ENCODE data around the gene OR6S1. TPM values are rescaled to one million over a fixed set of nuclear protein-coding genes. Genes with fewer than 3 reads are reported as not detected.

OR6S1 gene
- total and polyA plus RNA-seq, 2 experiments from 2014 or later = not detected

- Histone ChIP-seq H3K9me2 (ENCODE audit: insufficient read depth) (no peaks in the 10 kb centered on the region), H3K4me3 (no peak overlapping the region), H3K79me2 (replicated peaks; ENCODE audit: insufficient read depth) (no peaks in the 10 kb centered on the region), H4K20me1 (replicated peaks; ENCODE audit: insufficient read depth) (no peaks in the 10 kb centered on the region), H3K4me2 (no peak overlapping the region), H3K27ac (ENCODE audit: low read depth) (no peak overlapping the region), H2AFZ (no peak overlapping the region), H3F3A (replicated peaks; ENCODE audit: low read depth) (no peaks in the 10 kb centered on the region; the same call in 1 of the 2 replicates), H3K27me3 (ENCODE audit: insufficient read depth) (peaks cover 39% of the 10 kb centered on the region), H3K4me1 (ENCODE audit: insufficient read depth) (peaks cover 15% of the 10 kb centered on the region; the same call in 1 of the 2 replicates), H3K36me3 (ENCODE audit: insufficient read depth) (no peaks in the 10 kb centered on the region)
- DNase-seq (ENCODE audit: low spot score) = no peak
- no peak for ATAC-seq
- TF ChIP-seq ZNF331 (CRISPR knock-in tag; IDR thresholded peaks at IDR 0.05; ENCODE audit: low read depth) = no peak
- no peak for TF ChIP-seq STAT1 (IDR thresholded peaks at IDR 0.05; ENCODE audit: unreplicated experiment)
- no peak for TF ChIP-seq ZNF462 (CRISPR knock-in tag; IDR thresholded peaks at IDR 0.05)
- TF ChIP-seq REST (IDR thresholded peaks at IDR 0.05; ENCODE audit: unreplicated experiment) = no peak
- TF ChIP-seq ZNF114 (CRISPR knock-in tag; IDR thresholded peaks at IDR 0.05) = no peak
- TF ChIP-seq EZH2phosphoT487 (IDR thresholded peaks at IDR 0.05; ENCODE audit: unreplicated experiment) = no peak
- TF ChIP-seq, protein P1, sequence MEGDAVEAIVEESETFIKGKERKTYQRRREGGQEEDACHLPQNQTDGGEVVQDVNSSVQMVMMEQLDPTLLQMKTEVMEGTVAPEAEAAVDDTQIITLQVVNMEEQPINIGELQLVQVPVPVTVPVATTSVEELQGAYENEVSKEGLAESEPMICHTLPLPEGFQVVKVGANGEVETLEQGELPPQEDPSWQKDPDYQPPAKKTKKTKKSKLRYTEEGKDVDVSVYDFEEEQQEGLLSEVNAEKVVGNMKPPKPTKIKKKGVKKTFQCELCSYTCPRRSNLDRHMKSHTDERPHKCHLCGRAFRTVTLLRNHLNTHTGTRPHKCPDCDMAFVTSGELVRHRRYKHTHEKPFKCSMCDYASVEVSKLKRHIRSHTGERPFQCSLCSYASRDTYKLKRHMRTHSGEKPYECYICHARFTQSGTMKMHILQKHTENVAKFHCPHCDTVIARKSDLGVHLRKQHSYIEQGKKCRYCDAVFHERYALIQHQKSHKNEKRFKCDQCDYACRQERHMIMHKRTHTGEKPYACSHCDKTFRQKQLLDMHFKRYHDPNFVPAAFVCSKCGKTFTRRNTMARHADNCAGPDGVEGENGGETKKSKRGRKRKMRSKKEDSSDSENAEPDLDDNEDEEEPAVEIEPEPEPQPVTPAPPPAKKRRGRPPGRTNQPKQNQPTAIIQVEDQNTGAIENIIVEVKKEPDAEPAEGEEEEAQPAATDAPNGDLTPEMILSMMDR (conservative IDR thresholded peaks at IDR 0.05; ENCODE audit: low read depth in 2 of 2) = no peak
- TF ChIP-seq NANOG (IDR thresholded peaks at IDR 0.05; ENCODE audit: borderline replicate concordance) = no peak
- TF ChIP-seq, protein P2, sequence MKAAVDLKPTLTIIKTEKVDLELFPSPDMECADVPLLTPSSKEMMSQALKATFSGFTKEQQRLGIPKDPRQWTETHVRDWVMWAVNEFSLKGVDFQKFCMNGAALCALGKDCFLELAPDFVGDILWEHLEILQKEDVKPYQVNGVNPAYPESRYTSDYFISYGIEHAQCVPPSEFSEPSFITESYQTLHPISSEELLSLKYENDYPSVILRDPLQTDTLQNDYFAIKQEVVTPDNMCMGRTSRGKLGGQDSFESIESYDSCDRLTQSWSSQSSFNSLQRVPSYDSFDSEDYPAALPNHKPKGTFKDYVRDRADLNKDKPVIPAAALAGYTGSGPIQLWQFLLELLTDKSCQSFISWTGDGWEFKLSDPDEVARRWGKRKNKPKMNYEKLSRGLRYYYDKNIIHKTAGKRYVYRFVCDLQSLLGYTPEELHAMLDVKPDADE (IDR thresholded peaks at IDR 0.05) = no peak
- TF ChIP-seq JUNB (IDR thresholded peaks at IDR 0.05; ENCODE audit: unreplicated experiment) = no peak
- no peak for TF ChIP-seq CREB1 (CRISPR knock-in tag; IDR thresholded peaks at IDR 0.05; ENCODE audit: low read depth)
- TF ChIP-seq EZH2 (IDR thresholded peaks at IDR 0.05; ENCODE audit: low read depth, unreplicated experiment) = no peak
- TF ChIP-seq POLR2AphosphoS5 (IDR thresholded peaks at IDR 0.05; ENCODE audit: low read depth) = no peak
- peaks cover 6% of the 10 kb centered on the region; the same call in 2 of the 3 replicates for H3K9me3 Mint-ChIP-seq
- H3K27me3 Mint-ChIP-seq (ENCODE audit: insufficient read depth, low read depth, poor library complexity) = peaks cover 52% of the 10 kb centered on the region
- H3K4me3 Mint-ChIP-seq = no peak overlapping the region
- peaks cover 26% of the 10 kb centered on the region for H3K4me1 Mint-ChIP-seq
- H3K27ac Mint-ChIP-seq = no peak overlapping the region
- H3K36me3 Mint-ChIP-seq (ENCODE audit: low read depth) = no peaks in the 10 kb centered on the region; the same call in 2 of the 3 replicates
These were observed 14.8 kb upstream of the OR6S1 start for GRCh38 chr14:20656274-20656673.
